Cardiac septum (tissue), 1 donor: Measurements from ENCODE around the gene PHACTR3. TPM values are rescaled to one million over a fixed set of nuclear protein-coding genes. Genes with fewer than 3 reads are reported as not detected.
"Not testable (repeated sequence)": the region's sequence is repeated elsewhere in the genome, so short reads cannot be mapped to it uniquely, and the experiment has no call there.

Source experiments
- DNase-seq: peaks from one replicate; pipeline ENCODE4 v3.0.0-alpha.2; 2020; ENCODE audit warnings: low spot score
- intact Hi-C: fragments of 100-400 bp; cut with DNase I; formaldehyde crosslinking; loops from one replicate; pipeline ENCODE4 v1.14.0; 2022
- total RNA-seq: library from RNA; stranded (reverse); fragmentation: NEBNext Ultra II Directional; extraction: Animal tissue kit (Norgen Biotek cat#: 25700); gene quantifications from one replicate; pipeline ENCODE4 v1.2.1, GENCODE V29; 2021
- donor health status: DM: no; HTN: no; CAD: no.

The PHACTR3 gene
- total RNA-seq, 1 donor from 2014 or later: 0.54 TPM

GRCh38 chr20:59837623-59838394, 233.5 kb downstream of the PHACTR3 start:
- intact Hi-C loops: no loop called here
- no peak for DNase-seq

GRCh38 chr20:59839400-59839799, 235.1 kb downstream of the PHACTR3 start:
- intact Hi-C loops: no loop called here
- DNase-seq: no peak

DNA sequence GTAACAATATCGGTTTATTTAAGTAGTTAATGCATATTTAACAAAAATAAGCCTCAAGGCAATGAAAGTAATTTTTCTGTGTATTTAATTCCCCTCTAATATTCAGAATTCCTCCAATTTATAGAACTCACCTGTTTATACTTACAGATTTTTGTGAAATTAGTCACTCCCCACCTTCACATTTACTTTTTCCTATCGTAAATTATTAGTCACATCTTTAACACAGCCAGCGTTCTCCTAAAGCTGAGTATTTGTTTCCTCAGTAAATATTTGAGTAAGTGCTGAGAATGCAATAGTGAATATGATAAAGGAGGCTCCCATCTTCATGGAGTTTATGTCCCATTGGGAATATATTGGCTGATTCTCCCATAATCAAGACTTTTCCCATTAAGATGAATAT, 241.1 kb downstream of the PHACTR3 start:
- intact Hi-C loops: loop anchor here (10.0 kb wide), 1 partner anchor 251 kb away; no protein-coding TSS in a partner anchor
- DNase-seq: no peak

DNA sequence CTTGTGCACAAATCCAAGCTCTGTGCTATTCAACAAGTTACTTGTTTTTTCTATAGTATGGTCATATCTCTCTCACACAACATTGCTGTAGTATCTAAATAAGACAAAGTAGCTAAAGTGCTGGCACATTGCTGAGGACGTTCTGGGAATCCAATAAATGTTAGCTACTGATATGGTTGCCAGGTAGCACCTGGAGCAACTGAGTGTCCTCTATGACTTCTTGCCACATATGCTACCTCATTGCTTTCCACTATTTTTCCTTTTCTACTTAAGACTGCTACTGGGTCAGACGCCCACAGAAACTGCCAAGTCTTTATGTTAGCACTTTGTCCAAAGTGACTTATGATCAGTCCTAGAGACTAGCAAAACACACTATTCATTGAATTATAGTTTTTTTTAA, 243.8 kb downstream of the PHACTR3 start:
- intact Hi-C loops: loop anchor here (2.0 to 10.0 kb wide), 2 partner anchors 63 to 253 kb away; no protein-coding TSS in a partner anchor
- no peak for DNase-seq

- no peak for DNase-seq
- intact Hi-C loops: no loop called here
Observed at GRCh38 chr20:59850018-59850641, 245.8 kb downstream of the PHACTR3 start.

- intact Hi-C loops: not testable (repeated sequence)
Observed at GRCh38 chr20:59856526-59856925, 252.2 kb downstream of the PHACTR3 start.

DNA sequence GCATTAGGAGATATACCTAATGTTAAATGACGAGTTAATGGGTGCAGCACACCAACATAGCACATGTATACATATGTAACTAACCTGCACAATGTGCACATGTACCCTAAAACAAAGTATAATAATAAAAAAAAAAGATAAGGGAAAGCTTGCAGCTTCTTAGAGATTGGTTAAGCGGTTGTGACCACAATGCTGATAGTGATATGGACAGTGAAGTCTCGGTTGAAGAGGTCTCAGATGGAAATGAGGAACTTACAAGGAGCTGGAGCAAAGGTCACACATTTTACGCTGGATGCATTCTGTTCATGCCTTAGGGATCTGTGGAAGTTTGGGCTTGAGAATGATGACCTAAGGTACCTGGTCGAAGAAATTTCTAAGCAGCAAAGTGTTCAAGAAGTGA, 252.6 kb downstream of the PHACTR3 start:
- DNase-seq, intact Hi-C loops: not testable (repeated sequence)

More at GRCh38 chr20:59856526-59856925, 252.2 kb downstream of the PHACTR3 start:
- not testable (repeated sequence) for DNase-seq

- DNase-seq: no peak
- intact Hi-C loops: no loop called here
Observed at GRCh38 chr20:59857966-59858365, 253.6 kb downstream of the PHACTR3 start.

DNA sequence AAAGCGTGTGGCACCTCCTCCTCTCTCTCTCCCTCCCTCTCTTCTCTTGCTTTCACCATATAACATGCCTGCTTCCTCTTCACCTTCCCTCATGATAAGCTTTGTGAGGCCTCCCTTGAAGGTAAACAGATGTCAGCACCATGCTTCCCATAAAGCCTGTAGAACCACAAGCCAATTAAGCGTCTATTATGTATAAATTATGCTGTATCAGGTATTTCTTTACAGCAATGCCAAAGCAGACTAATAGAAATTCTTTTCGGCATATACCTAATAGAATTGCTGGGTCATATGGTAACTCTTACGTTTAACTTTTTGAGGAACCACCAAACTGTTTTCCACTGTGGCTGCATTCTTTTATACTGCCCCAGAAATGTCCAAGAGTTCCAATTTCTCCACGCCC, 254.1 kb downstream of the PHACTR3 start:
- intact Hi-C loops: no loop called here
- no peak for DNase-seq

DNA sequence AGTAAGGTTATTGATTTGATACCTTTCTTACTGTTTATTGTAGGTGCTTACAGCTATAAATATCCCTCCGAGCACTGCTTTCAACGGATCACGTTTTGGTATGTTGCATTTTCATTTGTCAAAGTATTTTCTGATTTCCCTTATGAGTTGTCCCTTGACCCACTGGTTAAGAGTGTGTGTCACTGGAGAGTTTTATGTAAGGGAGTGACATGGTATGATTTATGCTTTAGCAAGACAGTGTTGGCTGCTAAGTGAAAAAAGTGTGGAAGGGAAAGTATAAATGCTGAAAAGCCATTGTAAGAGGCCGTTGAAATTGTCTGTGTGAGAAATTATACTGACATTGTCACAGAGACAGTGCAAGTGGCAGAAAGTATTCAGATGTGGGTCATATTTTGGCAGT, 257.1 kb downstream of the PHACTR3 start:
- intact Hi-C loops: no loop called here
- no peak for DNase-seq

DNA sequence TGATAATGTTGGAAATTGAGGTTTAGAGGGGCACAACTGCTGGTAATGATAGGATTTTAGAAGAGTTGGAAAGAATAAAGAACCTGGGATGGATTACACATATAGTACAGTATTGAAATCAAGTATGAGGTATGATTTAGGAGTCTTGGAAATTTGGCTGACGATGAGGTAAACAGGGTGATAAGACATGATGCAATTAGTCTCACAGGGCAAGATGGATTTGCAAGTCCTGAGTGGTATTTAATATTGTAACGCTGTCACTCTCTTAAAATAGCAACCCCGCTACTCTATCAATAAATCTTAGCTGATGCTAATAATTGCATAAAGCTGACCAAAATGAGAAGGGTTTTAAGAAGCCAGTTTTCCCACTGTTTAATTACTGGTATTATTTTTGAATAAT, 258.7 kb downstream of the PHACTR3 start:
- no peak for DNase-seq
- intact Hi-C loops: no loop called here

DNA sequence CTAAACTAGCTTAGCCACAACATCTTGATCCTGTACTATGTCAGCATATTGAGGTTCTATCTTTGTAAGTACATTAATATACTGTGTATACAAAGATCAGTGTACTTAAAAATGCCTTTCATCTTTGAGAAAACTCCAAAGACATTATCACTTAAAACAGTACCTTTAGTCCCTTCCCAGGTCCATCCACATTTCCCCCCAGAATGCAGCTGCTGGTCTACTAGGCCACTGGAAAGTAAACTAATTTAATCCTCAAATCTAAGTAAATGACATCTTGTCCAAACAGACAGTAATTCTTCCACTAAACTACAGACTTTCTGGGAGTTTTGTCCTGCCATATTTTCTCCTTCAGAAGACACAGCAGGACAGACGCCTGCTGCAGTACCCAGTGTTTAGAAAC, 260.4 kb downstream of the PHACTR3 start:
- intact Hi-C loops: no loop called here
- DNase-seq: no peak

DNA sequence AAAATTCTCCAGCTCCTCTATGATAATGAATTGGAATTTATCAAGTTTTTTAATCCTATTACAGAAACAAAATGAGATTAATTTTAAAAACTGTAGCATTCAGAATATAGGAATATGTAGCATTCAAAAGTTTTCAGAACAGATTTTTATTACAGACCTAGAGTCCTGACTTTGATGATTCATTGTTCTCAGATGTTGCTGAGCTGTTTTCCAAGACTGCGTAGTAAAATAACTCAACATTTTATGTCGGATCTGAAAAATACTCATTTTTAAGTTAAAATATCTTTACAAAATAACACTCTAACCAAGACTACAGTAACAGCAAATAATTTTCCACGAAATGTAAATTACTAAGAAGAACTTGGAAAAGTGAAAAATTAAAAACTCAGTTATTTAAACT, 262.0 kb downstream of the PHACTR3 start:
- DNase-seq: no peak
- intact Hi-C loops: no loop called here

GRCh38 chr20:59871096-59871495, 266.8 kb downstream of the PHACTR3 start:
- no peak for DNase-seq
- intact Hi-C loops: no loop called here

- intact Hi-C loops: no loop called here
- no peak for DNase-seq
Observed at GRCh38 chr20:59873409-59873808, 269.1 kb downstream of the PHACTR3 start.

DNA sequence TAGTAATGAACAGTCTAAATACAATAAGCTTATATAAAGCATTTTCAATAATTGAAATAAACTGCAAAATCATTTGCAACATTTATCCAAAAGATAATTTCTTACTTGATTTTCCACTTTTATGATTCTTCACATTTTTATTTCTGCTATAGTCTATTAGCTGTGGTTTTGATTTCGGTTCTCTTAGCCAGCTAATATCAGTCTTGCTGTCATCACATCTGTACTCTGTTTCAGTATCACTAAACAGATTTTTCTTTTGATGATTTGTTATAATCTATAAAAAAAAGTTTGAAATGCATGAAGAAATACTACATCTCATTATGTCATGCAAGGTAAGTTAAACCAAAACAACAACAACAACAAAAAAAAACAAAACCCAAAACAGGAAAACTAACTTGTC, 275.9 kb downstream of the PHACTR3 start:
- intact Hi-C loops: no loop called here
- DNase-seq: no peak

DNA sequence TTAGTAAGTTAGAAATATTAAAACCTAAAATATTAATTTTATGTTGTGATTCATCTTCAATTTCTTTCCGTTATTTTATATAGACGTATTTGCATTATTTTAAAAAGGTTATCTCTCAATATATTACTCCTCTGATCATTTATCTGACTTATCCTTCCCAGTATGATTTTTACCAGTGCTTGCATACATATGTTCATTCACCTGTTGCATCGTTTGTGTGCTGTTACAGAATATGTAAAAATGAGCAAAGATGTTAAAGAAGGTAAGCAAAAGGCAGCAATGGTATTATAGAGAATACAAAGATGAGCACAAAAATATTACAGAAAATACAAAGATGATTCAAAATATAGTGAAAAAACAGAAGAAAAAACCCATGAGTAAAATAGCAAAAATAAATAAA, 280.2 kb downstream of the PHACTR3 start:
- intact Hi-C loops: no loop called here
- no peak for DNase-seq

GRCh38 chr20:59888050-59888449, 283.7 kb downstream of the PHACTR3 start:
- DNase-seq: no peak
- intact Hi-C loops: no loop called here

- intact Hi-C loops, DNase-seq: not testable (repeated sequence)
Observed at GRCh38 chr20:59890035-59890434, 285.7 kb downstream of the PHACTR3 start.

- DNase-seq: no peak
- intact Hi-C loops: no loop called here
Observed at GRCh38 chr20:59891581-59891980, 287.2 kb downstream of the PHACTR3 start.

- no peak for DNase-seq
- intact Hi-C loops: no loop called here
Observed at GRCh38 chr20:59895908-59896307, 291.6 kb downstream of the PHACTR3 start.
